ENCODE results near the gene PPM1L. TPM values are rescaled to one million over a fixed set of nuclear protein-coding genes. Genes with fewer than 3 reads are reported as not detected.

Gene PPM1L
- total RNA-seq, 1 experiment from 2014 or later = 10.6 TPM

- CTCF ChIA-PET = no interaction called here
- intact Hi-C loops (cut with micrococcal nuclease; ENCODE audit: unreplicated experiment) = no loop called here
These were observed 118.7 kb downstream of the PPM1L start for GRCh38 chr3:160874736-160875135.

GRCh38 chr3:160876643-160877042, 120.6 kb downstream of the PPM1L start:
- H3K27ac ChIP-seq (ENCODE audit: low read depth, low read length, poor library complexity, severe bottlenecking) = no peak overlapping the region
- CTCF ChIA-PET = no interaction called here
- no peak for DNase-seq (ENCODE audit: low spot score)
- intact Hi-C loops (cut with micrococcal nuclease; ENCODE audit: unreplicated experiment) = no loop called here
- TF ChIP-seq CTCF (conservative IDR thresholded peaks at IDR 0.05; ENCODE audit: low read depth, low read length) (no peak), EZH2 (IDR thresholded peaks at IDR 0.05; ENCODE audit: borderline replicate concordance, low read depth, low read length, poor library complexity, severe bottlenecking) (no peak)
- no peak overlapping the region for H3K4me3 ChIP-seq (ENCODE audit: low read depth, low read length, poor library complexity, severe bottlenecking)
- H3K4me1 ChIP-seq (ENCODE audit: insufficient read depth, low read length, poor library complexity, severe bottlenecking) = no peaks in the 10 kb centered on the region
- H3K27me3 ChIP-seq (replicated peaks; ENCODE audit: insufficient read depth, low read depth, low read length, poor library complexity) = no peaks in the 10 kb centered on the region
- no peaks in the 10 kb centered on the region for H3K9me3 ChIP-seq (ENCODE audit: low read depth, low read length, poor library complexity, severe bottlenecking)
- no peaks in the 10 kb centered on the region for H3K36me3 ChIP-seq (ENCODE audit: insufficient read depth, low read length, poor library complexity, severe bottlenecking)
- BruUV-seq (replicated peaks) = no TSS peak
- POLR2A ChIA-PET (ENCODE audit: low non-redundant PET) = no interaction called here

More at GRCh38 chr3:160874736-160875135, 118.7 kb downstream of the PPM1L start:
- TF ChIP-seq EZH2 (IDR thresholded peaks at IDR 0.05; ENCODE audit: borderline replicate concordance, low read depth, low read length, poor library complexity, severe bottlenecking) (no peak), CTCF (conservative IDR thresholded peaks at IDR 0.05; ENCODE audit: low read depth, low read length) (no peak)
- H3K36me3 ChIP-seq (ENCODE audit: insufficient read depth, low read length, poor library complexity, severe bottlenecking) = no peaks in the 10 kb centered on the region
- no peaks in the 10 kb centered on the region for H3K27me3 ChIP-seq (replicated peaks; ENCODE audit: insufficient read depth, low read depth, low read length, poor library complexity)
- no peak for DNase-seq (ENCODE audit: low spot score)
- POLR2A ChIA-PET (ENCODE audit: low non-redundant PET) = no interaction called here
- no peaks in the 10 kb centered on the region for H3K9me3 ChIP-seq (ENCODE audit: low read depth, low read length, poor library complexity, severe bottlenecking)
- H3K4me1 ChIP-seq (ENCODE audit: insufficient read depth, low read length, poor library complexity, severe bottlenecking) = no peaks in the 10 kb centered on the region
- no TSS peak for BruUV-seq (replicated peaks)
- no peak overlapping the region for H3K4me3 ChIP-seq (ENCODE audit: low read depth, low read length, poor library complexity, severe bottlenecking)
- H3K27ac ChIP-seq (ENCODE audit: low read depth, low read length, poor library complexity, severe bottlenecking) = no peak overlapping the region

DNA sequence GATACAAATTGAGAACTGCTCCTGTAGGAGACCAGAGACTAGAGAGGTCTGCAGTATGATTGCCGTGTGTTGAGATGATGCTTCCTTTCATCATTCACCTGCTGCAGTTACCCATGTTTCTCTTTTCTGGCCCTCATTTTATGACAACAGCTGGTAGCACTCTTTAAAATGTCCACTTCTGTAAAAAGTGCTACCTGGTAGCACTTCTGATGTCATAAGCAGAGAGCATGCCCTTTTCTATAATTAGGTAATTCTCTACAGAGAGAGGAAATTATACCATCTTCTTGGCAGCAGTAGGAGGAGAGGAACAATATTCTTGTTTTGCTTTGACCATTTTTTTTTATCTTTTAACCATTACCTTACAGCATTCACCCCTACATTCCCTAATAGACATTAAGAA, 123.8 kb downstream of the PPM1L start:
- Histone ChIP-seq H3K36me3 (ENCODE audit: insufficient read depth, low read length, poor library complexity, severe bottlenecking) (no peaks in the 10 kb centered on the region), H3K27me3 (replicated peaks; ENCODE audit: insufficient read depth, low read depth, low read length, poor library complexity) (no peaks in the 10 kb centered on the region), H3K4me3 (ENCODE audit: low read depth, low read length, poor library complexity, severe bottlenecking) (no peak overlapping the region), H3K4me1 (ENCODE audit: insufficient read depth, low read length, poor library complexity, severe bottlenecking) (peaks cover 6% of the 10 kb centered on the region), H3K9me3 (ENCODE audit: low read depth, low read length, poor library complexity, severe bottlenecking) (no peaks in the 10 kb centered on the region), H3K27ac (ENCODE audit: low read depth, low read length, poor library complexity, severe bottlenecking) (no peak overlapping the region)
- no peak for DNase-seq (ENCODE audit: low spot score)
- no TSS peak for BruUV-seq (replicated peaks)
- TF ChIP-seq EZH2 (IDR thresholded peaks at IDR 0.05; ENCODE audit: borderline replicate concordance, low read depth, low read length, poor library complexity, severe bottlenecking) (no peak), CTCF (conservative IDR thresholded peaks at IDR 0.05; ENCODE audit: low read depth, low read length) (no peak)
- intact Hi-C loops (cut with micrococcal nuclease; ENCODE audit: unreplicated experiment) = no loop called here
- CTCF ChIA-PET = no interaction called here
- POLR2A ChIA-PET (ENCODE audit: low non-redundant PET) = no interaction called here
